Umbilical cord (tissue), 2 donors: ENCODE measurements around the gene TMEM127. TPM values are rescaled to one million over a fixed set of nuclear protein-coding genes. Genes with fewer than 3 reads are reported as not detected.

ENCODE experiments used
- DNase-seq: peaks from one replicate; pipeline ENCODE4 v3.0.0-alpha.2; 2015; ENCODE audit warnings: low spot score
- total RNA-seq: library from RNA; depleted of rRNA; stranded (reverse); fragments of >200 nt; gene quantifications from one replicate; pipeline ENCODE4 v1.2.3, GENCODE V29; 2014; ENCODE audit warnings: low replicate concordance; ENCODE audit not compliant: insufficient read depth

Gene TMEM127
- total RNA-seq, 1 donor from 2014 or later, result 13.5 TPM

DNA sequence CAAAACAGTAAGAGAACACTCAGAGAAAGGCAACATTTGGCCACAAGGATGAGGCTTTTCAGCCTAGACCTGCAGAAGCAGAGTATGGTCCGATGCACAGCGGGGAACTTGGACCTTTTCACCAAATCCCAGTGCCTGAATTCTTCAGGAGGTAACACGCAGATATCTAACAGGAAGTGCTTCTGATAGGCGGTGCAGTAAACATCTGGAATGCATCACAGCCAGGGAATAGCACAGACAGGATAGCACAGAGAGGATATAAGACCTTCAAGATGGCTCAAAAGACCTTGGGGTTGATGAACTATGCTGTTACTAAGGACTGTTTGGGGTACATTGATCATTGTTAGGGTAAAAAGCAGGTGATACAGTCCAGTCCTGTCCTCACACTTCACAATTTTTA, 1.7 kb downstream of the TMEM127 start:
- DNase-seq, result no peak

DNA sequence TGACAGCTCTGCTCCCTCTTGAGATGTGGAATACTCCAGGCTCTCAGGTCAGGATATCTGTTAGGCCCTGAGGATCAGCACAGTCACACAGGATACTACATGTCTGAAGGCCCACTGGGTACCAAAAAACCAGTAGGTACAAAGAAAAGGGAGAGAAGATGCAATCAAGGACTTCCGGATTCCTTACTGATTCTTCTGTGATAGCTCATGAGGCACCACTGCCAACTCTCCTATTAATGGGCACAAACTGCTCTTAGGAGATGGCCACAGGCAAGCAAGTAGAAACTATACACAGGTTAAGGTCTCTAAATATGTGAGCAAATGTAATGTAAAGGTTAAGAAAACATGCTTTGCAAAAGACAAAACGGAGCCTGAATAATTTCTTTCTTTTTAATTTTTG, 3.5 kb downstream of the TMEM127 start:
- DNase-seq, result no peak

DNA sequence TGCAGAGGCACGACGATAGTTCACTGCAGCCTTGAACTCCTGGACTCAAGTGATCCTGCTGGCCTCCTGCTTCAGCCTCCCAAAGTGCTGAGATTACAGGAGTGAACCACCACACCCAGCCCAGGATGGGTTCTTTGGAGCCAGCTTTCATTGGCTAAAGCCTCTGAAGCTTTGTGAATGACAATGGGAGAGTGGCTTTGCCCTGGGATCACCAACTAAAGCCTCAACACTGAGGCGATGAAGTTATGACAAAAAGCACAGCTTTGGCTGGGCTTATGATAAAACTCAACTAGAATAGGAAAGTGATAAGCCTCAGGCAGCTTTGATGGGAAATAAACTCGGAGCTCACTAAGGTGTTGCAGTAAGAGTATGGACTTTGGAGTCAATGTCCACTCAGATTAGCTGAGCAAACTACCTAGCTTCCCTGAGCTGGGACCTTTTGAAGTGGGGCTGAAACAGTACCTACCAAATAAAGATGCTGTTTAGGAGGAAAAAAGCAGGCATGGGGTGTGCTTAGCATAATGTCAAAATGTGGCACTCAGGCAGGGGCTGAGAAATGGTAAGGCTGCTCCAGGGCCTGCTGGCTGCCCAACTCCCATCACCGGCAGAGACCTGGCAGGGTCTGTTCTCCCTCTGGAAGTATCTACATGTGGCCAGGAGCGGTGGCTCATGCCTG, 4.3 kb downstream of the TMEM127 start:
- no peak for DNase-seq

DNA sequence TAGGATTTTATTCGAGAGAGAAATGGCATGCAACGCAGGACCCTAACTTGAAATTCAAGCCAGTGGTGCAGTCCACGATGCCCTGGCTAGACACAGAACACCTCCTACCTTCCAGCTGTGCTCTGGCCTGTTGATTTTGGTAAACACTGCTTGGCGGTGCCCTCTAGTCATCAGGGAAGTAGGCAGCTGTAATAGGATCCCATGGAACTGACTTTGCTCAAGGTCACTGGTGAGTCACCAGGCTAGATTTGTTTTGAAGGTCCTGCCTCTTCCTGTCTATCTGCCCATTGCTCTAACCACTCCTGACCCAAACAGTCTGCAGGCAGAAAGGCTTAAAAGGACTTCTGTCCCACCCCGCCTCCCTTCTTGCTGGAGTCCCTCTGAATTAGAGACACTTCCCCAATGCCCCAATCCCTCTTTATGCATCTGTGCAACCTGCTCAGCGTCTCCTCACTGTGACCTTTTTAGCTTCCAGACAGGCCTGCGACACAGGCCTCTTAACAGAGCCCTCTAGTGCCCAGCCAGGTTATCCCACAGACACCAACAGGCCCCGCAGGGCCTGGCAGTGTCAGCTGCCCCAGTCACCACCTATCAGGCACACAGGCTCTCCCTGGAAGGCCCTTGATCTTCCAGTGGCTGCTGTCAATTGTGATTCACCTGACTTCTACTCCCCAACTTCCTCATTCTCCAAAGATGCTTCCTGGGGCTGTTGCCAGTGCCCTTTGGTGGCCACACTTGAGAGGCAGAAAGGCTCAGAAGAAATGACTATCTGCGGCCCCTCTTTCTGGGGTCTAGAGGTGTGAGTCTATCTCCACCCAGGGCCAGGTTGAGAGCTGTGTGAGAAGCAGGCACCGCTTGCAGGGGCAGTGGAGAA, 5.2 kb downstream of the TMEM127 start:
- peak; percentile 62 for DNase-seq

DNA sequence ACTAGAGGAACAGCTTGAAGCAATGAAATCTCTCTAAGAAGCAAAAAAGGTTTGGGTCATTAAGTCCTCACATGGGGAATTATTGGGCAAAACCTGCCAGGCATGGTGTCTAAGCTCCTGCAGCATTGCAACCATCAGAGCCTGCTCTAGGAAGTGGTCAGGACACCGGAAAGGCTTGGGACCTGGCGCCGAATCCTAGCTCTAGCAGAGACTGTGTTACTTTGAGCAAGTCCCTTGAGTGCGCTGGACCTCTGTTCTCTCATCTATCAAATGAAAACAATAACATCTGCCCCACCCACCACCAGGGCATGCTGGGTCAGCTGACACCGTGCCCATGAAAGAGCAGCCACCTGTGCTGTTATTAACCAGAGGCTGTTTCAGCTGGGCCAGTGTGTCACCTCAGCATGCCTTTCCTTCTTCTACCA, 6.3 kb downstream of the TMEM127 start:
- no peak for DNase-seq

DNA sequence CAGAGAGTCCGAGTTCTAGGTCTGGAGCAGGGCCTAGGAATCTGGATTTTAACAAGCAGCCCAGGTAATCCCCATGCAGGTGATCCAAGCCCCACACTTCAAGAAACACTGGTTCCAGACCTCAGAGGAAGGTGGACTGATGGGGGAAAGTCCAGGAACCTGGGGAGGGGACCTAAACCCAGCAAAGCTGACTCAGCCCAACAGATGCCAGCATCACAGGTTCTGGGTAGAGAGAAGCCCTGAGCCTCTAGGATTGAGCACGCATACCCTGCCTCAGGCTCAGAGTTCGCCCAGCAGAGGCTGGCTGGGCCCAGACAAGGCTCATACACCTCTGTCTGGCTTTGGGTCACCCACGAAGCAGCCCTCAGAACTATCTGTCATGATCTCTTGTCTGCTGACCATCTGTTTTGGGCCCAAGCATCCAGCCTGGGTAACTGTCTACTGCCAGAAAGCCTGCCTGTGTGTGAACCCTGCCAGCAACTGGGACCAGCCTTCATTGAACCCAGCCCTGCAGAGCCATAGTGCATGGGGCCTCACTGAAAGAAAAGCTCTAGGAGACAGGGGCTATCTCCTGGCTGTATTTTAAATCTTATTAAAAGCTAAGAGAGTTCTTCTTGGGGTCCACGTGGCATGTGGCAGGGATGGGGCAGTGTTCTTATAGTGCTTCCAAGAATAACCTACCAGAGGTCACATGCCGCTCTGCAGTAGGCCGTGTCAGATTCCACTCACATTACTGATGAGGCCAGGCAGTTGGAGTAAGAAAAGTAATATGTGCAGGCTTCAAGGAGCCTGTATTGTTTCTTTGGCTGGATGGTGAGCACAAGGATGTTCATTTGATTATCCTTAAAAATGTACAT, 7.4 kb downstream of the TMEM127 start:
- DNase-seq, result no peak

DNA sequence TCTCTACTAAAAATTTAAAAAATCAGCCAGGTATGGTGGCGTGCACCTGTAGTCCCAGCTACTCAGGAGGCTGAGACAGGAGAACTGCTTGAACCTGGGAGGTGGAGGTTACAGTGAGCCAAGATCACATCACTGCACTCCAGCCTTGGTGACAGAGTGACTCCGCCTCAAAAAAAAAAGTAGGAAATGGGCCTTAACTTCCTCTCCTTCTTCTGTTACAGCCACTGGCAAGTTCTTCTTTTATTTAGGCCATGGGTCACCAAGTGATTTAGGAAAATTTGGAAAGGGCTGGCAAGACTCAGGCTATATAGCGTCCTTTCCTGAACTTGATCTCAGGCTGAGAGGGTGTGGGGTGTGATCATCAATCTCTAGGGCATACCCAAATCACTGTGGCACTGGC, 8.1 kb downstream of the TMEM127 start:
- peak; percentile 19 for DNase-seq

DNA sequence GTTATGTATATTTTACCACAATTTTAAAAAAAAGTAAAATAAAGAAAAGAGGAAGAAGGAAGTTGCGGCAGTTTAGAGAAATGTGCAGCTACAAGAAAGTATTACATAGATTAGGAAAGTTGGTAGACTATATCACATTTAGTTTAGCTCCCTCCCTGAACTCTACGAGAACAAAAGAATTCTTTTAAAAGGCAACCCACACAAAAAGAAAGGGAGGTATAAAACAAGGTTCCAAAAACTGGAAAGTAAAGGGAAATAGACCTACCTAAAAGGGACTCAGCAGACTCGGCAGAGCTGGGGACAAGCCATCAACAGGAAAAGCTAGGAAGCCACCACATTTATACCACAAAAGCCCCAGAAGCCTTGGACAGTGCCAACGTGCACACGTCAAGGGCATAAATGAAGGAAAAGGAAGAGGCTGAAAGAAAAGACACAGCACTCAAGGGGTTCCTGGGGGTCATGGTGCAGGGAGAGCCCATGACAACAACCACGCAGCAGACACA, 9.1 kb downstream of the TMEM127 start:
- no peak for DNase-seq

DNA sequence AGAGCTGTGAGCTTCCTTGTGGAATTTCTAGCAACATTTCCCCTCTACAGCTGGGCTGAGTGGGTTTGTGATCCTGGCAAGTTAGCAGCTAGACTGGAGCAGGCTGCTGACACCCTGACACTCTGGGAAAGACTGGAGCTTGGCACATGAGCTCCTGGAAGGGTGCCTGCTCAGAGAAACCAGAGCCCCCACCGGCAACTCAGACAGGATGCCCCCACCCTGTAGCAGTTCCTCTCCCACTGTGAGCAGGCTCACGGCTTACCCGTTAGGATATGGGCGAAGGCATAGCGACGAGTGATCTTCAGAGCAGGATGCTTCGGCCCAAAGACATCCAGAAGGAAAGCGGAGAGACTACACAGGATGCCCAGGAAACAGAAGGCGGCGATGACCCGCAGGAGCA, 11.2 kb downstream of the TMEM127 start:
- no peak for DNase-seq

DNA sequence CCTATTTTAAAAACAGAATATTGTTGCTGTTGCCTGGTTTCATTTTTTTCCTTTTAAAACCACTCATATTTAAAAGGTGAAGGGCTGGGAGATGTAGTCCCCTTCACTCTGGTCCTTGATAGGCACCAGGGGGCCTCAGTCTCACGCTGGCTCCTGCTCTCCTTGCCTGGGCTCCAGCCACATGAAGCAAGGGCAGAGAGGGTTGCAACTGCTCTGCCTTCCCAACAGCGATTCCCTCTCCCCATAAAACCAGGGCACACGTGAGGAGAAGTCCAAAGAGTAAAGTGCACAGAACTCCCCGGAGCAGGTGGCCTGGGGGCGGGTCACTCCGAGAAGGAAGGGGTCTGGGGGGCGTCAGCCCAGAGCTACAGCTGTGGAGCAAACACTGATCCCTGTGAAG, 12.8 kb downstream of the TMEM127 start:
- no peak for DNase-seq

DNA sequence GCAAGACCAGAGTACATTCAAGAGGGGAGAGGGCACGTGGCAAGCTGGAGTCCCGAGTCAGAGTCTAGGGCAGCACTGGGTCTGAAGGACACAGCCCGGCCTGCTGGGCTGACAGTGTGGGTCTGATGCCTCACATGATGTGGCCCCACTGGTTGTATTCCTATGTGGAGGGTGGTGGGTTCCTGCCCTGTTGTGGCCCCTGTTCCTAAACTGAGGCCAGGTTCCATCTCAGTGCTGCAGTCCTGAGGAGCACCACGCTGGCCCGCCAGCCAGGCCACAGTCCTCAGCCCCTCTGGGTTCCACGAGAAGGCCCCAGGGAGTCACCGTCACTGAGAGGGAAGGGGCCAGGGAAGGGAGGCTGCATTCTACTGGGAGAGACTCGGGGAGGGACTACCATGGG, 13.3 kb downstream of the TMEM127 start:
- DNase-seq, result no peak

DNA sequence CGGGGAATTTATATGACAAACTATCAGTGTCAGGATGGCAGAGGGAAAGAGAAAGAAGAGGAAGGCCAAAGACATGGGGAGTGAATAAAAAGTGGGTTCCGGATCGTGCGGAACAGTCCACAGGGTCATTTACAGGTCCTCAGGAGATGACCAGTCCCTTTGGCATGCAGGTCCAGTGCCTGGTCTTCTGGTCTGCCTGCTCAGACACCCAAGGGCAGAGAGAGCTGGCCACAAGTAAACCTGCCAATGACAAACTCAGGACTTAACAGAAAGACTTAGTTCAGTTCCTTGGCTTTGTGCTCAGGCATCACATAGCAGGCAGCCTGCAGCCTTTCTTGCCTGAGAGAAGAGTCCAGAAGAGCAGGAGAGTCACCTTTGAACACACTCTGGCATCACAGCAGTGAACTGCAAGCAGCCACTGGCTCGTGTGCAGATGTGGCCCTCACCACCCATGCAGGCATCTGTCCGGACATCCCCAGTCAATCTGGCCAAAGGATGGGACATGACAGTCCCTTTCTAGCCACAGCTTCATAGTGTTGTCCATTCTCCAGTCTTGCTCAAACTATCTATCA, 14.0 kb downstream of the TMEM127 start:
- DNase-seq, result peak; percentile 69

DNA sequence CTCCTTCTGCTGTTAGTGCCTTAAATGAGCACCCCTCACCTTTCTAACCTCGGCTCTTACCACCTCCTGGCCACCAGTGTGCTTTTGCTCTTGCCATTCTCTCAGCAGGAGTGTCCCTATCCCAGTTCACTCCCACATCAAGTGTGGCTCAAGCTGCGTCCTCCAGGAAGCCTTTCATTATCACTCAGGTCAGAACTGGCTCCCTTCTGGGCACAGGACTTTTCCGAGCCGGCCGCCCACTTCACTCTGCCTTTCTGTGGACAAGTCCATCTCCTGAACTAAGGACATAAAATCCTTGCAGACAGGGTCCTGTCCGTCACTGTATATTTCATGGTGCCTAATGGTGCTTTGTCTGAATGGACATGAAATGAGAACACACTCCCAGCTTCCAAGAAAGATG, 15.6 kb downstream of the TMEM127 start:
- no peak for DNase-seq

DNA sequence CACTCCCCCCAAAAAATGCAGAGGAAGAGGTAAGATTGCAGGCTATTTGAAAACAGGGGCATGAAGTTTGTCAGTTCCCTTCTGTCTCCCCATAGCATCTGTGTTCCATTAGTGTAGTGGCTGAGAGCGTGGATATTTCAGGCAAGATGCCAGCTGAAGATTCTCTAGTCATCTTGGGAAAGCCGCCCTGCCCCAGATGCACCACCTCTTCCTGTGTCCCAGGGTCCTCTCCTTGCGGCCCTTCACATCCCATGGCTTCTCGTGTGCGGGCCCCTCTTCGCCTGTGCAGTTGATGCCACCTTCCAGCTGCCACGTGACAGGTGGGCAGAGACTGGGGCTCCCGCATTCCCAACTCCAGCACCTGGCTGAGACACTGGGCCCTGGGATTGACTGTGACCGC, 16.1 kb downstream of the TMEM127 start:
- peak; percentile 45 for DNase-seq

DNA sequence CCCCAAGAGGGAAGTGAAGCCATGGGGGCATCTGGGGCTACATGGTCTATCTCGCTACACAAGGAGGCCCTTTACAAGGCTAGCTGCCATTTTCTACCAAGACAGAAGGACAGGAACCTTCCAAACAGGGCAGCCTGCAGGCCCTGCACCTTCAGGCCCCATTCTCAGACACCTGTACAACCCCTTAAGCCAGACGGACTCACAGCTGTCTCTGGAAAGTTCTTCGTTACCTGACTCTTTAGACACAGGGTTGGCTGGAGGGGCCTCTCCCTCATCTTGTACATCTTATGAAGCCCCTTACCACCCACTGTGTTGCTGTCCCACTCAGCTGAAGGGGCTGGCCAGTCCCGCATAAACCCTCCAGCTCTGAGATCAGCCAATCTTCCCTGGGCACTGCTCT, 17.2 kb downstream of the TMEM127 start:
- no peak for DNase-seq

DNA sequence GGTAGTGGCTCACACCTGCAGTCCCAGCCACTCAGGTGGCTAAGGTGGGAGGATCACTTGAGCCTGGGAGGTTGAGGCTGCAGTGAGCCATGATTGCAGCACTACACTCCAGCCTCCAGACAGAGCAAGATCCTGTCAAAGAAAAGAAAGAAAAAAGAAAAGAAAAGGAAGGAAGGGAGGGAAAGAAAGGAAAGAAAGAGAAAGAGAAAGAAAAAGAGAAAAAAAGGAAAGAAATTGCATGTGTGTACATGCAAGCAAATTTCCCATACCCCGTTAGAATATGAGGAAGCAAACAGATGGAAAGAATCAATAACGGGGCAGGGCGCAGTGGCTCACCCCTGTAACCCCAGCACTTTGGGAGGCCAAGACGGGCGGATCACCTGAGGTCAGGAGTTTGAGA, 17.9 kb downstream of the TMEM127 start:
- no peak for DNase-seq

DNA sequence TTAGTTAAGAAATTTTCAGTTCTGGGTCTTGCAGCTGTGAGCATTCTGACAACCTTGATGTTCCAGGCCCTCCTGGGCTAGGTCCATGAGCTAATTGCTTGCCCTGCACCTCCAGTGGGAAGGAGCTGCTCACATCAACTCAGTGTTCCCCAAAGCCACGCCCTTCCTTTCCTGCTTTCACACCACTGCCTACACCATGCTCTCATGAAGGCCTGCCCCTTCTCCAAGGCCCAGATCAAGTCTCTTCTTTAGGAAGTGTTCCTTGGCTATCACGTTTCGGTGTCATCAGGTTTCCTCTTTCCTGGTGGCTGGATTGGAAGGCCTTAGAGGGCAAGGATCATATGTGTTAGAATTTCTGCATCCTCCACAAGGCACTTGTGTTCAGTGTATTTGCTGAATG, 18.8 kb downstream of the TMEM127 start:
- DNase-seq, result no peak

DNA sequence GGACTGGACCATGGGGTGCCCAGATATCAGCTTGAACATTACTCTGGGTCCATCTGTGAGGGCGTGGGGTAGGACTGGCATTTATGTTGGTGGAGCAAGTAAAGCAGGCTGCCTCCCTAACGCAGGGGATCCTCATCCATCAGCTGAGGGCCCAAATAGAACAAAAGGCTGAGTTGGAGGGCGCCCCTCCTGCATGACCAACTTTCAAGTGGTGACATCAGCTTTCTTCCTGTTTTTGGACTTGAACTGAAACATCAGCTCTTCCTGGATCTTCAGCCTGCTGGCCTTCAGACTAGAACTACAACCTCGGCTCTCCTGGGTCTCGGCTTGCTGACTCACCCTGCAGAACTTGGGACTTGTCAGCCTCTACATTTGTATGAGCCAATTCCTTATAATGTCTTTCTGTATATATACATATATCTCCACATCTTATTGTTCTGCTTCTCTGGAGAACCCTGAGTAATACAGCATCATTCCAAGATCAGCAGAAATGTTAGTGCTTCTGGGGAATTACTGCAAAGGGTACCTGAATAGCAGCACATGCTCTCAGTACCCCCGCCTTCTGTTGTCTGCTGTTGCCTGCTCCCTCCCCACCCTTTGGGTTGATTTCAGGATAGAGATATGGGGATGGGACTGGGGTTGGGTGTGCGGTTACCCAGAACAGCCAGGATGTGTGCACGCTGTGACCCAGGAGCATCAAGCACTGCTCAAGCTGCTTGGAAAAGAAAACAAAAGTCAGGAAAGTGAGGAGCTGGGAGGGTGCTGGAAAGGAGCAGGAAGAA, 20.0 kb downstream of the TMEM127 start:
- no peak for DNase-seq

DNA sequence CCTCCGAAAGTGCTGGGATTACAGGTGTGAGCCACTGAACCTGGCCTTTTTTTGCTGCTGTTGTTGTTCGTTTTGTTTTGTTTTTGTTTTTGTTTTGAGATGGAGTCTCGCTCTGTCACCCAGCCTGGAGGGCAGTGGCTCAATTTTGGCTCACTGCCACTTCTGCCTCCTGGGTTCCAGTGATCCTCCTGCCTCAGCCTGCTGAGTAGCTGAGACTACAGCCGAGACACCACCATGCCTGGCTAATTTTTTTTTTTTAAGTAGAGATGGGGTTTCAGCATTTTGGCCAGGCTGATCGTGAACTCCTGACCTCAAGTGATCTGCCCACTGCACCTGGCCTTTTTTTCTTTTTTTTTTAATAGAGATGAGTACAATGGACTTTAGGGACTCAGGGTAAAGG, 22.0 kb downstream of the TMEM127 start:
- no peak for DNase-seq

DNA sequence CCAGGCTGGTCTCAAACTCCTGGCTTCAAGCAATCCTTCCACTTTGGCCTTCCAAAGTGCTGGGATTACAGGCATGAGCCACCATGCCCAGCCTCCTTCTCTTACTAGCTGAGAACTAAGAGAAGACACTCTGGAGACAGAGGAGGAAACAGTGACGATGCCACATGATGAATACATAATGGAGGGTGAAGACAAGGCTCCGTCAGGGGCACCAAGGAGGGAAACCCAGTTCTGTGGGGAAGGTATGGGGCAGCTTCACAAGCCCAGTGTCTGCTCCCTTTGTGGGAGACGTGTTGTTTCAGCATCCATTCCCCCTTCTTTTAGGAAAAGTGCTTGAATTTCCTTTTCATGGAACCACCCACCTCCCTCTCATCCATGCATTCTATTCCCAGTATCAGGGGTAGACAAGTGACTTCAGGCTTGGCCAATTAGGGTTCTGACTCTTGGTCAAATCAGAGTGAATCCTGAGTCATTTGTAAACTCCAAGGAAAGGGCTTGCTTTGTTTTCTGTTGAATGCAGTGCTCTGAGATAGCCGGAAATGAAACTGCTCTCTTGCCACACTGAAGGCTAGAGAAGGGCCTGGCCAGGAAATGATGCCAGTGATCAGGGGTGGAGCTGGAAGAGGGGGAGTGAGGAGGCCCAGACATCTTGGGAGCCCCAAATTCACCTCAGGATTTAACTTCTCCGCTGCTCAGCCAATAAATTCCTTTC, 23.7 kb downstream of the TMEM127 start:
- DNase-seq, result peak; percentile 44
